ENCODE data around the gene PCYOX1L. TPM values are rescaled to one million over a fixed set of nuclear protein-coding genes. Genes with fewer than 3 reads are reported as not detected.
A peak's percentile ranks its signal among the peaks of the same experiment; 100 is the strongest.

Gene PCYOX1L
- total and polyA plus RNA-seq, 2 of the 8 experiments (the other 6 are each of a cell fraction or from before 2014, with no cell fraction given), result 6.8 to 17.2 TPM

DNA sequence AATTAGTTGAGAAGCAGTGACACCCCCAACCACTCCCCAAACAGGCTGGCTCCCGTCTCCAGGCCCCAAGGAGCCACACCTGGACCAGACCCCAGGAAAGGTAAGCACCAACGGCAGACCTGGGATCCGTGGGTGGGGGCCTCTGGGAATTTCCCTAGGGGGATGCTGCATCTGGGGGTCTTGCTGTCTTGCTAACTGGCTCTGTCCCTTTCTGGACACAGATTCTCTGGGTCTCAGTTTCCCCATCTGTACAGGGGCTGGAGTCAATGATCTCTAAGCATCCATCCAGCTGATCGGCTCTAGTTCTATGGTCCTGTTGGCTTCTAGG, 49.1 kb downstream of the PCYOX1L start:
- H3K23ac ChIP-seq (ENCODE audit: insufficient read length), result no peak overlapping the region
- H3K36me3 ChIP-seq (ENCODE audit: control insufficient read depth in 2 of 4, insufficient read depth in 4 of 4, low read length in 3 of 4), result no peaks in the 10 kb centered on the region
- H3K4ac ChIP-seq (replicated peaks; ENCODE audit: insufficient read length, low read depth, low read length), result no peak overlapping the region
- H3K79me2 ChIP-seq (ENCODE audit: control insufficient read depth in 1 of 2, insufficient read depth in 2 of 2, low read length in 2 of 2), result no peaks in the 10 kb centered on the region
- no peak overlapping the region for H3K27ac ChIP-seq (ENCODE audit: low read depth, low read length)
- no peak overlapping the region for H3K14ac ChIP-seq (ENCODE audit: insufficient read length)
- H3K18ac ChIP-seq (ENCODE audit: extremely low read depth, low read length), result no peak overlapping the region
- no peak overlapping the region for H3K4me2 ChIP-seq (ENCODE audit: insufficient read depth in 1 of 2, low read depth in 2 of 2, low read length in 2 of 2)
- ChIA-PET CTCF (ENCODE audit: partially characterized antibody) (interaction anchor here (0.9 to 15.4 kb wide), 10 partner anchors 15 to 145 kb away, joined by 3 to 315 read pairs (median 6); partner anchors contain the start of gene IL17B), POLR2A (ENCODE audit: partially characterized antibody) (interaction anchor here (1.1 to 2.7 kb wide), 4 partner anchors 10 to 85 kb away, joined by 4 to 11 read pairs (median 6); partner anchors contain the start of gene GRPEL2)
- H2BK12ac ChIP-seq (ENCODE audit: low read depth, low read length), result peak overlapping the region; percentile 35; the same call in 1 of the 2 replicates
- no peak overlapping the region for H2BK20ac ChIP-seq (ENCODE audit: low read length)
- no peak for FAIRE-seq
- no peaks in the 10 kb centered on the region; a peak in 1 of 7 replicates for H3K27me3 ChIP-seq (replicated peaks in 1 of 4; ENCODE audit: control insufficient read depth in 3 of 4, extremely low read depth in 1 of 4, insufficient read depth in 3 of 4, low read length in 3 of 4)
- H2BK15ac ChIP-seq (ENCODE audit: low read length), result no peak overlapping the region
- no peak overlapping the region for H3K9ac ChIP-seq (replicated peaks in 1 of 4; ENCODE audit: extremely low read depth in 1 of 4, low read depth in 3 of 4, low read length in 3 of 4)
- H4K5ac ChIP-seq (ENCODE audit: insufficient read length, low read depth, low read length), result no peak overlapping the region
- H3K79me1 ChIP-seq (ENCODE audit: low read depth, low read length), result no peaks in the 10 kb centered on the region
- no peak overlapping the region for H2AK5ac ChIP-seq (ENCODE audit: low read depth, low read length)
- H3K9me3 ChIP-seq (ENCODE audit: insufficient read depth in 2 of 2, low read depth in 1 of 2, low read length in 1 of 2), result no peaks in the 10 kb centered on the region
- peaks cover 0 to 10% (median 5%) of the 10 kb centered on the region in 4 experiments; a peak in 4 of 7 replicates for H3K4me1 ChIP-seq (replicated peaks in 1 of 4; ENCODE audit: control insufficient read depth in 3 of 4, insufficient read depth in 4 of 4, low read length in 3 of 4)
- no peaks in the 10 kb centered on the region for H3K23me2 ChIP-seq (ENCODE audit: low read depth, low read length)
- H3K4me3 ChIP-seq (ENCODE audit: extremely low read depth in 1 of 4, insufficient read depth in 2 of 4, low read depth in 3 of 4, low read length in 4 of 4), result no peak overlapping the region
- no peak overlapping the region for H2BK120ac ChIP-seq (replicated peaks; ENCODE audit: low read depth, low read length)
- no peak overlapping the region for H3K56ac ChIP-seq (replicated peaks; ENCODE audit: insufficient read length, low read depth, low read length)
- H4K20me1 ChIP-seq (replicated peaks in 1 of 2; ENCODE audit: control insufficient read depth in 1 of 2, insufficient read depth in 2 of 2, low read length in 2 of 2), result no peaks in the 10 kb centered on the region
- no peak overlapping the region for H2BK5ac ChIP-seq (ENCODE audit: low read depth, low read length)
- H2AFZ ChIP-seq (ENCODE audit: low read length), result no peak overlapping the region
- WGBS, 2 experiments (ENCODE audit: extremely low coverage in 1 of 2, insufficient coverage in 1 of 2, insufficient read length in 1 of 2, insufficient replicate concordance in 2 of 2, low coverage in 1 of 2, low lambda C conversion rate in 2 of 2, missing lambda C conversion rate in 1 of 2), result 84% methylated on average over 4 of the region's 4 CpGs; no CpG with 5 or more reads in 1 of the 2 experiments
- DNase-seq (ENCODE audit: low read depth in 1 of 2, low spot score in 2 of 2), result no peak
- no peak overlapping the region; the same call in 1 of the 2 replicates for H4K8ac ChIP-seq (ENCODE audit: extremely low read depth, insufficient read depth, low read length)
- H4K91ac ChIP-seq (replicated peaks; ENCODE audit: insufficient read length, low read length), result no peak overlapping the region
- TF ChIP-seq BACH1 (IDR thresholded peaks at IDR 0.05; ENCODE audit: low read length) (no peak), HDAC2 (IDR thresholded peaks at IDR 0.05; ENCODE audit: borderline replicate concordance in 1 of 2, low read depth in 2 of 2, low read length in 2 of 2) (no peak), CTBP2 (IDR thresholded peaks at IDR 0.05; ENCODE audit: borderline replicate concordance, insufficient read depth, insufficient read length, low read length) (no peak), TCF12 (IDR thresholded peaks at IDR 0.05; ENCODE audit: low read depth, low read length) (no peak), CHD2 (IDR thresholded peaks at IDR 0.05; ENCODE audit: low read length) (no peak), GABPA (IDR thresholded peaks at IDR 0.05; ENCODE audit: borderline replicate concordance, insufficient read depth, low read length) (no peak), RBBP5 (IDR thresholded peaks at IDR 0.05; ENCODE audit: borderline replicate concordance, low read depth, low read length) (no peak), CBX8 (IDR thresholded peaks at IDR 0.05; ENCODE audit: borderline replicate concordance, low read depth, low read length) (no peak)
- TF ChIP-seq, protein P1, sequence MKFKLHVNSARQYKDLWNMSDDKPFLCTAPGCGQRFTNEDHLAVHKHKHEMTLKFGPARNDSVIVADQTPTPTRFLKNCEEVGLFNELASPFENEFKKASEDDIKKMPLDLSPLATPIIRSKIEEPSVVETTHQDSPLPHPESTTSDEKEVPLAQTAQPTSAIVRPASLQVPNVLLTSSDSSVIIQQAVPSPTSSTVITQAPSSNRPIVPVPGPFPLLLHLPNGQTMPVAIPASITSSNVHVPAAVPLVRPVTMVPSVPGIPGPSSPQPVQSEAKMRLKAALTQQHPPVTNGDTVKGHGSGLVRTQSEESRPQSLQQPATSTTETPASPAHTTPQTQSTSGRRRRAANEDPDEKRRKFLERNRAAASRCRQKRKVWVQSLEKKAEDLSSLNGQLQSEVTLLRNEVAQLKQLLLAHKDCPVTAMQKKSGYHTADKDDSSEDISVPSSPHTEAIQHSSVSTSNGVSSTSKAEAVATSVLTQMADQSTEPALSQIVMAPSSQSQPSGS (IDR thresholded peaks at IDR 0.05; ENCODE audit: low read length), result no peak
- TF ChIP-seq, protein P2, sequence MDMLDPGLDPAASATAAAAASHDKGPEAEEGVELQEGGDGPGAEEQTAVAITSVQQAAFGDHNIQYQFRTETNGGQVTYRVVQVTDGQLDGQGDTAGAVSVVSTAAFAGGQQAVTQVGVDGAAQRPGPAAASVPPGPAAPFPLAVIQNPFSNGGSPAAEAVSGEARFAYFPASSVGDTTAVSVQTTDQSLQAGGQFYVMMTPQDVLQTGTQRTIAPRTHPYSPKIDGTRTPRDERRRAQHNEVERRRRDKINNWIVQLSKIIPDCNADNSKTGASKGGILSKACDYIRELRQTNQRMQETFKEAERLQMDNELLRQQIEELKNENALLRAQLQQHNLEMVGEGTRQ (IDR thresholded peaks at IDR 0.05; ENCODE audit: low read length), result no peak
